Measurements from ENCODE around the gene HSPA1L.
A peak's percentile ranks its signal among the peaks of the same experiment; 100 is the strongest.
"Not testable (repeated sequence)": the region's sequence is repeated elsewhere in the genome, so short reads cannot be mapped to it uniquely, and the experiment has no call there.

Gene HSPA1L

DNA sequence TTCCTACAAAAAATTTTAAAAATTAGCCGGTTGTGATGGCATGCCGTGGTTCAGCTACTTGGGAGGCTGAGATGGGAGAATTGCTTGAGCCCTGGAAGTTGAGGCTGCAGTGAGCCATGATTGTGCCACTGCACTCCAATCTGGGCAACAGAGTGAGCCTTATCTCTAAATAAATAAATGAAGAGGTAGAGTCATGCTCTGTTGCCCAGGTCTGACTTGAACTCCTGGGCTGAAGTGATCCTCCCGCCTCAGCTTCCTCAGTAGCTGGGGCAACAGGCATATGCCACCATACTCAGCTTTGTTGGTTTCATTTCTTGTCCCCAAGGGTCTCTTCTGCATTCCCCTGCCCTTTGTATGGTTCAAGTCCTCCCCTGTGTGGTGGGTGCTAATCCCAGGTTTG is 29.4 kb upstream of the HSPA1L start:
- no peak overlapping the region for H3K4me3 ChIP-seq (ENCODE audit: low read depth, low read length)
- TF ChIP-seq, protein P1, sequence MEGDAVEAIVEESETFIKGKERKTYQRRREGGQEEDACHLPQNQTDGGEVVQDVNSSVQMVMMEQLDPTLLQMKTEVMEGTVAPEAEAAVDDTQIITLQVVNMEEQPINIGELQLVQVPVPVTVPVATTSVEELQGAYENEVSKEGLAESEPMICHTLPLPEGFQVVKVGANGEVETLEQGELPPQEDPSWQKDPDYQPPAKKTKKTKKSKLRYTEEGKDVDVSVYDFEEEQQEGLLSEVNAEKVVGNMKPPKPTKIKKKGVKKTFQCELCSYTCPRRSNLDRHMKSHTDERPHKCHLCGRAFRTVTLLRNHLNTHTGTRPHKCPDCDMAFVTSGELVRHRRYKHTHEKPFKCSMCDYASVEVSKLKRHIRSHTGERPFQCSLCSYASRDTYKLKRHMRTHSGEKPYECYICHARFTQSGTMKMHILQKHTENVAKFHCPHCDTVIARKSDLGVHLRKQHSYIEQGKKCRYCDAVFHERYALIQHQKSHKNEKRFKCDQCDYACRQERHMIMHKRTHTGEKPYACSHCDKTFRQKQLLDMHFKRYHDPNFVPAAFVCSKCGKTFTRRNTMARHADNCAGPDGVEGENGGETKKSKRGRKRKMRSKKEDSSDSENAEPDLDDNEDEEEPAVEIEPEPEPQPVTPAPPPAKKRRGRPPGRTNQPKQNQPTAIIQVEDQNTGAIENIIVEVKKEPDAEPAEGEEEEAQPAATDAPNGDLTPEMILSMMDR (conservative IDR thresholded peaks at IDR 0.05; ENCODE audit: low read depth, low read length): no peak
- DNase-seq (ENCODE audit: low read depth): no peak

DNA sequence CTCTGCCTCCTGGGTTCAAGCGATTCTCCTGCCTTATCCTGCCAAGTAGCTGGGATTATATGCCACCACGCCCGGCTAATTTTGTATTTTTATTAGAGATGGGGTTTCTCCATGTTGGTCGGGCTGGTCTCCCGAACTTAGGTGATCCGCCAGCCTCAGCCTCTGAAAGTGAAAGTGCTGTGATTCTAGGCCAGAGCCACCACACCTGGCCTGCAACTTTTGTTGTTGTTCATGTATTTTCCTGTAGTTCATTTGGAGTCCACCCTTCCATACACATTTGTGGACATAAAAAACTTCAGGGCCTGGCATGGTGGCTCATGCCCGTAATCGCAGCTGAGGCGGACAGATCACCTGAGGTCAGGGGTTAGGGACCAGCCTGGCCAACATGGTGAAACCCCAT is 27.0 kb upstream of the HSPA1L start:
- no peak for DNase-seq (ENCODE audit: low read depth)
- TF ChIP-seq, protein P1 (conservative IDR thresholded peaks at IDR 0.05; ENCODE audit: low read depth, low read length): no peak
- H3K4me3 ChIP-seq (ENCODE audit: low read depth, low read length): no peak overlapping the region

DNA sequence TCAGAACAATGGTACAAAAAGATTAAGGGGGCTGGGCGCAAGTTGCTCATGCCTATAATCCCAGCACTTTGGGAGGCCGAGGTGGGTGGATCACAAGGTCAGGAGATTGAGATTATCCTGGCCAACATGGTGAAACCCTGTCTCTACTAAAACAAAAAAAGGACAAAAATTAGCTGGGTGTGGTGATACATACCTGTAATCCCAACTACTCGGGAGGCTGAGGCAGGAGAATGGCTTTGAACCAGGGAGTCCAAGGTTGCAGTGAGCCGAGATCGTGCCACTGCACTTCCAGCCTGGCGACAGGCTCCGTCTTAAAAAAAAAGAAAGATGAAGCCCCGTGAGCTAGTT is 24.7 kb upstream of the HSPA1L start:
- H3K4me3 ChIP-seq (ENCODE audit: low read depth, low read length); DNase-seq (ENCODE audit: low read depth): not testable (repeated sequence)

- TF ChIP-seq, protein P1 (conservative IDR thresholded peaks at IDR 0.05; ENCODE audit: low read depth, low read length): no peak
- DNase-seq (ENCODE audit: low read depth): no peak
- no peak overlapping the region for H3K4me3 ChIP-seq (ENCODE audit: low read depth, low read length)
Measured at GRCh38 chr6:31838968-31839367, 23.9 kb upstream of the HSPA1L start.

GRCh38 chr6:31838114-31838553 is 23.1 kb upstream of the HSPA1L start:
- not testable (repeated sequence) for DNase-seq (ENCODE audit: low read depth)
- peak overlapping the region; percentile 97 for H3K4me3 ChIP-seq (ENCODE audit: low read depth, low read length)

DNA sequence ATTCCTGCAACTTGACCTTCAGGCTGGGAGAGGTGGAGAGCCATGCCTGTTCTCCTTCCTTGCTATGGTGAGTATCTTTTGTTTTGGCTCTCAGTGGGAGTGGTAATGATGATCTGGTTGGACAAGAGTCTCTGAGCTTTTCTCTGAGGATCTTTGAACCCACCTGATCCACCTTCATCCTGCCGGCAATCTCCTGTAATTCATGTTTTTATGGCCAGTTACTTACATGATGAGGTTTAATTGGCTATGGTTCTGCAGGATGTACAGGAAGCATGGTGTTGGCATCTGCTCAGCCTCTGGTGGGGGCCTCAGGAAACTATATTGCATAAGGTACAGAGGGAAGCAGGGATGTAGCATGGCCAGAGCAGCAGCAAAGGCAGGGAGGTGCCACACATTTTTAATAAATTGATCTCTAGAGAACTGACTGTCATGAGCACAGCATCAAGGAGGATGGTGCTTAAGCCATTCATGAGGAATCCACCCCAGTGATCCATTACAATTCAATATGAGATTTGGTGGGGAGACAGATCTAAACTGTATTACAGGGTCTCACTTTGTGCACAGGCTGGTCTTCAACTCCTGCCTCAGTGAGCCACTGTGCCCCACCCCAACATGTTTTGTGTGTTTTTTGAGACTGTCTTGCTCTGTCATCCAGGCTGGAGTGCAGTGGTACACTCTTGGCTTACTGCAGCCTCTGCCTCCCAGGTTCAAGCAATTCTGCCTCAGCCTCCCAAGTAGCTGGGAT is 22.5 kb upstream of the HSPA1L start:
- TF ChIP-seq, protein P1 (conservative IDR thresholded peaks at IDR 0.05; ENCODE audit: low read depth, low read length): no peak
- no peak for DNase-seq (ENCODE audit: low read depth)
- peak overlapping the region; percentile 97 for H3K4me3 ChIP-seq (ENCODE audit: low read depth, low read length)

DNA sequence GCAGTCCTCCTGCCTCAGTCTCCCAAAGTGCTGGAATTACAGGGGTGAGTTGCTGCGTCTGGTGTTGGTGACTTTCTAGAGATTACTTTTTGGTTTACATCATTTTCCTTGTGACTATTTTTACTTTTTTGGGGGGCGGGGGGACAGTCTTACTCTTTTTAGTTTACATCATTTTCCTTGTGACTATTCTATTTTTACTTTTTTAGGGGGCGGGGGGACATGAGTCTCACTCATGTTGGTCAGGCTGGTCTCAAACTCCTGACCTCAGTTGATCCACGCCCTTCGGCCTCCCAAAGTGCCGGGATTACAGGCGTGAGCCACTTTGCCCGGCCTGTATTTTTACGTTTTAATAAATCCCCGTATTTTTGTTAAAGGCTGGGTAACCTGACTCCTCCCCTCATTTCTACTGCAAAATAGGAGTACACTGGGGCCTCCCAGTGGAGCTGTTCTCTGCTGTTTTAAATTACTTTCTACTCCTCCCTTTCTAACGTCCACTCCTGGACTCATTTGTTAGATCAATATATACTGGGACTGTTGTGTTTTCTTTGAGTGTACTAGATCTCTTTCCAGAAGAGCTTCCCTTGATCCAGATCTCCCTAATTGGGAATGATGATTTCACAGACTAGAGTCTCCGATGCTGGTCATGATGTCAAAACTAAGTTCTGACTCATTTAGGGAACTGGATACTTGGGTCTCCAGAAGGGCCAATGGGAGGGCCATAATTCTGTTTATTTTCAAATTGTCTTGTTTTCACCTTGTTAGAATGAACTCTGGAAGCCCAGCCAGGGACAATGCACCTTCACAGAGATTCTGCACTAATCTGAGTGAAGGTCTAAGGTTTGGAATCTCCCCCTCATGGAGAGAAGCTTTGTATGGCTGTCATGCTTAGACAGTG is 21.6 kb upstream of the HSPA1L start:
- TF ChIP-seq, protein P1 (conservative IDR thresholded peaks at IDR 0.05; ENCODE audit: low read depth, low read length): peak; percentile 42
- DNase-seq (ENCODE audit: low read depth): peak; percentile 69
- peak overlapping the region; percentile 97 for H3K4me3 ChIP-seq (ENCODE audit: low read depth, low read length)
